ENCODE results near the gene CCNYL1.
"Not testable (repeated sequence)": the region's sequence is repeated elsewhere in the genome, so short reads cannot be mapped to it uniquely, and the experiment has no call there.

CCNYL1 gene

DNA sequence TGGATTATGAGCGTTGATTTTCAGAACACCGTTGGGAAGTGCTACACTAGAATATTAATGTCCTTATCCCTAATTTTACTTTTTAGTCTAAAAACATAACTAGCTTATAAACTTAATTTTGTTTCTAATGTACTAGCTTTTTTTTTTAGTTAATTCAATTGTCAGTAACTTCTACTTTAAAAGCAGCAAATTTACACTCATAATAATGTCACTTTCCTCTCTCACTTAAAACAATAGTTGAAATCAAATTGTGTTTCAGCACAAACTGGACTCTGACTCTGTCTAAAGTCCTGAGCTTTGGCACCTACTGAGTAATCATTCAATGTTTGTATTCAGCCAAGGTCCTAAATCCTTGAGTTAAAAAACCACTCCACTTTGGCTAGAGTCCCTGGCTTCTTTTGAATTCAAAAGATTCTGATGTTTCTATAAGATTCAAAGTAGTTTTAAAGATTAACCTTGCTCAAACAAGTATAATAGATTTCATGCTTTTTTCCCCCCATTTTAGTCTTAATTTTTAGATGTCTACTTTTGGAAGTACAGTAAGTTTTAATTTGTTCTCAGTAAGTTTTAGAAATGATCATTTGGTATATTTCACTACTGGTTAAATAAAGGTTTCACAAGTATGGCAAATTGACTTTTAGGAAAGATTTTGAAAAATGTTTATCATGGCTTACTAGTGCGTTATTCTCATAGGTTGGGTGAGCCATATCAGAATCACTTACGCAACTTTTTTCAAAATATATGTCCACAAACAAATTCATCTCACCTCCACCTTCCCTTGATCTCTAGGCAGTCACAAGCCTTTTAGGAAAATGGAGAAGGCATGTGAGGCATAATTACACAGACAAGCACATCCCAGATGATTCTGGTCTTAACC, 23.4 kb downstream of the CCNYL1 start:
- DNase-seq (ENCODE audit: low read depth in 2 of 2): no peak

DNA sequence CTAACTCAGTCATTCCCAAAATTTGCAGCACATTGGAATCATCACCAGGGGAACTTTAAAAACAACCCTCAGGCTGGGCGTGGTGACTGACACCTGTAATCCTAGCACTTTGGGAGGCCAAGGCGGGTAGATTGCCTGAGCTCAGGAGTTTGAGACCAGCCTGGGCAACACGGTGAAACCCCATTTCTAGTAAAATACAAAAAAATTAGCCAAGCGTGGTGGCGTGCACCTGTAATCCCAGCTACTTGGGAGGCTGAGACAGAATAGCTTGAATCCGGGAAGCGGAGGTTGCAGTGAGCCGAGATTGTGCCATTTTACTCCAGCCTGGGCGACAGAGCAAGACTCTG, 24.0 kb downstream of the CCNYL1 start:
- DNase-seq (ENCODE audit: low read depth in 2 of 2): not testable (repeated sequence)

DNA sequence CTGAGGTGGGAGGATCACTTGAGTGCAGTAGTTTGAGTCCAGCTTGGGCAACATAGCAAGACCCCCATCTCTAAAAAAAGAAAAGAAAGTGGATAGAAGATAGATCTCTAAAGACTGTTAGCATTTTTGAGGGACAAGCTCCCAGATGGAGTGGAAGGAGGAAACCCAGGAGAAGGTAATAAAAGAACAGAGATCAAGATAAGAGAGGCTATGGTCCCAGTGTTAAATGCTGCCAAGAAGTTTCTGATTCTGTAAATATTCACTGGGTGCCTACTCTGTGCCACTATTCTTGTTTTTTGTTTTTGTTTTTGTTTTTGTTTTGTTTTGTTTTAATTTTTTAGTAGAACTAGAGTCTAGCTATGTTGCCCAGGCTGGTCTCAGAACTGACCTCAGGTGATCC, 32.1 kb downstream of the CCNYL1 start:
- no peak for DNase-seq (ENCODE audit: low read depth in 2 of 2)

DNA sequence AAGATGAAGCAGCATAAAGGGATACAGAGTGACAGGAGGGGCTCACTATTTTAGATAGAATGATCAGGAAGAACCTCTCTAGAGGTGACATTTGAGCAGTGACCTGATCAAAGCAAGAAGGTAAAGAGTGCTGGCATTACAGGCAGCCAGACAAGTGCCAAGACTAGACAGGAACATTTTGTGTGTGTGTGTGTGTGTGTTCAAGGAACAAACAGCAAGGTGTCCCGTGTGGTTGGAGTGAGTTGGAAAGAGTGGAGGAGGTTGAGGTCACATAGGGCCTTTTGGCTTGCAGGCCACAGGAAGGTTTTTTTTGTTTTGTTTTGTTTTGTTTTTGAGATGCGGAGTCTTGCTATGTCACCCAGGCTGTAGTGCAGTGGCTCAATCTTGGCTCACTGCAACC, 32.6 kb downstream of the CCNYL1 start:
- DNase-seq (ENCODE audit: low read depth in 2 of 2): no peak

DNA sequence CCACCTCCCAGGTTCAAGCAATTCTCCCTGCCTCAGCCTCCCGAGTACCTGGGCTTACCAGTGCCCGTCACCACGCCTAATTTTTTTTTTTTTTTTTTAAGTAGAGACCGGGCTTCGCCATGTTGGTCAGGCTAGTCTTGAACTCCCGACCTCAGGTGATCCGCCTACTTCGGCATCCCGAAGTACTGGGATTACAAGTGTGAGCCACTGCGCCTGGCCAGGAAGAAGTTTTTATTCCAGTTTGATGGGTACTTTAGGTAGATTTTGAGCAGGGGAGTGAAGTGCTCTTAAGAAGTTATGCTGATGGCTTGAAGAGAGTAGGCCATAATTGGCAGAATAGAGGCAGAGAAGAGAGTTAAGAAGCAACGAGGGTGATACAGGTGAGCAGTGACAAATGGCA, 33.0 kb downstream of the CCNYL1 start:
- DNase-seq (ENCODE audit: low read depth in 2 of 2): no peak

DNA sequence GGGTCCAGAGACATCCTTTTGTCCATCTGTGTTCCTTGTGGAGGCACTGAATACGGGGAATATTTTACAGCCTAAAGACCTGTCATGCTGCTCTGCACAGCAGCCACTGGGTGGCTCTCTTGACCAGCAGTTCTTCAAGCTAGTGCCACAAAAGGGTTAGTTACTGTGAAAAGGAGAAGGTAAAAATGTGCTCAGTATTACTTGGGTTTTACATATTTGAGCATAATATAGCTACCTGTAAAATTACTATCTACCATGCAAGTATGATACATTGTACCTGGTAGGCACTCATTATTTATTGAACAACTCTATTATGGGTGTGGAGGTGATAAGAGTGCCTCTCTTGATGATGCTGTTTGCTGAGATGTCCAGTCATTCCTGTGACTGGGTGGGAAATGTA, 34.7 kb downstream of the CCNYL1 start:
- DNase-seq (ENCODE audit: low read depth in 2 of 2): no peak

DNA sequence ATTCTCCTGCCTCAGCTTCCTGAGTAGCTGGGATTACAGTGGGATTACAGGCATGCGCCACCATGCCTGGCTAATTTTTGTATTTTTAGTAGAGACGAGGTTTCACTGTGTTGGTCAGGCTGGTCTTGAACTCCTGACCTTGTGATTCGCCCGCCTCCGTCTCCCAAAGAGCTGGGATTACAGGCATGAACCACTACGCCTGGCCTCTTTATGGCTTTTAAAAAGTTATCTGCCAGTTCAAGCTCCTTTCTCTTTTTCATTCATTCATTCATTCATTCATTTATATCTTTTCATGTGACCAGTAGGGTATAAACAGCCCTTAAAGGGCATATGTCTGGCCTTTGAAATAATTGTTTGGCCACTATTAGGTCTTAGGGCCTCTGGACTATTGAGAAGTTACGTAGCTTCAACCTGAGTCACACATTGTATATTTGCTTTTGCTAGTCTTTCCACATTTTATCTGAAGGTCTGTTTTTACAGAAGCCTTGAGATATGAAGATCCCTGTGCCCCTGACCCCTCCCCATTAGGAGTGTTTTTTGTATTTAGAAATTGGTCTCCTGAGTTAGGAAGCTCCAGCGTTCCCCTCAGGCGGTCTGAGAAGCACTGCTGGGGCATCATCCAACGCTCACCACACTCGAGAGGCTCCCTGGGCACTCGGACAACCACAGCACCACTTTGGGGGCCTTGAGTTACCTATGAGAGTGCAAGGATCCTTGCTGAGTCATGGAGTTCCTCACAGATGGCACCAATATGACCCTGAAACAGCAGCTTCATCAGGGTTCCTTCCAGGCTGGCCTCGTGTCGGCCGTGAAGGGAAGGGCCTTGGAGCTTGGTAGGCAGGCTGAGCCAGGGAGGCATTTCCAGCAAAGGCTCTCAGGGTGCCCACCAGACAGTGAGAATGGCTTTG, 36.5 kb downstream of the CCNYL1 start:
- DNase-seq (ENCODE audit: low read depth in 2 of 2): no peak

DNA sequence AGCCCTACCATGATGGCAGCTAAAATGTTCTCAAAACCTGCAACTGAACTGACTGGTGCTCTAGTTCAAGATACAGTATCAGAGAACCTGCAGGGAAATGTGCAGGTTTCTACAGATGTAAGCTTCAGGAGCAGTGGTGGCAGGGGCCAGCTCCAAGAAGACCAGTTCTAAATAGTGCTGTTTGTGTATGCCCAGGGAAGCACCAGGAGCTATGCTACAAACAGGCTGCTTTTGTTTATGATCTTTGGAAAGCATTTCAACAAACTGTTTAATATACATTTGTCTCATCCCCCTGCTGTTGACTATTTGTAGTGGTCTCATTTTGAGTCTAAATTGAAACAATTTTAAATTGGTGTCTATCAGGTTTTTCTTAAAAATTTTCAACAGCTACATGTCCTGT, 37.6 kb downstream of the CCNYL1 start:
- no peak for DNase-seq (ENCODE audit: low read depth in 2 of 2)

DNA sequence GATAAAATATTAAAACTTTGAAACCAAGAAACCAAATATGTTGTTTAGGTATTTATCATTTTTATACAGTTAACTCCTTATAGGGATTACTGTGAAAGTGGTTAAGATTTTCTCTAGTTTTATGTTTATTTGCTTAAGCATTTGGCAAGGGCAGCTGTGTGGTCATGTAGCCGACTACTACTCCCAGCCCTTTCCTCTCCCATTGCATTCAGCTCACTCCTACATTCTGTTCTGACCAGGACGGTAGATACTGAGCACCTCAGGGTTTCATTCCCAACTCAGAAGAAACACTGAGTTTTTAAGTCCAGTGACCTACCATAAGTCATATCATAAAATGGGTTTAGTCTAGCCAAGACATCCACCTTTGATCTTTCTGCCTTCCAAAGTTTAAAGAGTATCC, 38.4 kb downstream of the CCNYL1 start:
- DNase-seq (ENCODE audit: low read depth in 2 of 2): no peak

DNA sequence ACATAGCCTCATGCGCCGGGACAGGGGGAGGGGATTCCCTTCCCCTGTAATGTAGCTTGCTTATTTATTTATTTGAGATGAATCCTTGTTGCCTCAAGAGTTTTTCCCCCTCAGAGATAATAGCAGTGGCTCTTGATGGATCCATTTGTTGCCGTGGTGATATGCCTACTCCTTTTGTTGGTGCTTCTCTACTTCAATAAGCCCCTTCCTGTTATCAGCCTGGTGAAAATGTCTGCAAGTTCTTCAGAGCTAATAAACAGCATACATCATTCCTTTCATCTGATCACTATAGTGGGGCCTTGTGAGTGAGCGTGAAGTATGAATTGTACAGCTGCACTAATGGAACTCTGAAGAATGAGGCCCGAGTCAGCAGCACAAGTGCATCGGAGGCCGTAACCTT, 38.9 kb downstream of the CCNYL1 start:
- DNase-seq (ENCODE audit: low read depth in 2 of 2): no peak

DNA sequence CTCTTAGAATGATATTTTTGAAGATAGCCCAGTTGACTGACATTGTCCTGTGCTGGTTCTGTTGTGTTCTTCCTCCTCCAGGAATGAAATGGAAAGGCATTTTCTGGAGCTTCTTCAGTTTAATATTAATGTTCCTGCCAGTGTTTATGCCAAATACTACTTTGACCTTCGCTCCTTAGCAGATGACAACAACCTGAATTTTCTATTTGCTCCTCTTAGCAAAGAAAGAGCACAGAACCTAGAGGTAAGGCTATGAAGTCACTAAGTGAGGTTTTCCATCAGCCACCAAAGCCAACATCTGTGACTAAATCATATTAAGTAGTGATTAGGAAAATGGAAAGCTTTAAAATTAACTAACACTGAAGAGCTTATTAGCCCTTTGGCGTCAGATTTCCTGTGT, 39.4 kb downstream of the CCNYL1 start:
- no peak for DNase-seq (ENCODE audit: low read depth in 2 of 2)

DNA sequence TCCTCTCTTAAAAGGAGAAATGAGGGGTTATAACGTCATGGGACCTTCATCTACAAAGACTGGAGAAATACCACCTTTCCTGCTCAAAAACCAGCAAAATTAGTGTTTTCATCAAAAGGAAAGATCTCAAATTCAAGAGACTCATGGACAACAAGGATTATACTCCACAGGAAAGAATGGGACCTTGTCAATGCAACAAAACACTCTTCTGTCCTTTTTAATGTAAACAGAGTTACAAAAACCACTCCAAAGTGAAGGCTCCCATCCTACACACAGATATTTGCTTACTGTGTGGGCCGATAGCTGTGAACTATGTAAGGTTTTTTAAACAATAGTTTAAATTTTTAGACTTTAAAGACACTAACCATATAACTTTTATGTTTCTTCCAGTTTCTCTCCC, 42.2 kb downstream of the CCNYL1 start:
- DNase-seq (ENCODE audit: low read depth in 2 of 2): not testable (repeated sequence)

DNA sequence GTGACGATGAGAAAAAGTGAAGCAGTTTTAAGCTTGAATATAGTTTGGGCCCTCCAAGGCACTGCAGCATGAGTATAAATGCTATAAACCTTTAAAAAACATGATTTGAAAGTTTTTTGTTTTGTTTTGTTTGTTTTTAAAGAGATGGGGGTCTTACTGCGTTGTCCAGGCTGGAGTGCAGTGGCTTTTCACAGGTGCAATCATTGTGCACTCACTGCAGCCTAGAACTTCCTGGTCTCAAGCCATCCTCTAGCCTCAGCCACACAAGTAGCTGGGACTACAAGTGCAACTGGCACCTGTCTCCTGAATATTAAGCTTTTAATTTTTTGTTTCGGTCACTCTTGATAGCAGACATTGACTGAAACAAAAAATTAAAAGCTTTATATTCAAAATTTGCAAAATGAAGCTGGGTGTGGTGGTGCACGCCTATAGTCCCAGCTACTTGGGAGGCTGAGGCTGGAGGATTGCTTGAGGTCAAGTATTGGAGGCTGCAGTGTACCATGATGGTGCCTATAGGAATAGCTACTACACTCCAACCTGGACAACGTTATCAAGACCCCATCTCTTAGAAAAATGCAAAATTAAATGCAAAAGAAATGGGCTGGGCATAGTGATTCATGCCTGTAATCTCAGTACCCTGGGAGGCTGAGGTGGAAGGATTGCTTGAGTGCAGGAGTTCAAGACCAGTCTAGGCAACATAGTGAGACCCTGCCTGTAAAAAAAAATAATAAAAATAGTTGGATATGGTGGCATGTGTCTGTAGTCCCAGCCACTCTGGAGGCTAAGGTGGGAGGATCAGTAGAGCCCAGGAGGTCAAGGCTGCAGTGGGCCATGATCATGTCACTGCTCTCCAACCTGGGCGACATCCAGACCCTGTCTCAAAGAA, 43.3 kb downstream of the CCNYL1 start:
- no peak for DNase-seq (ENCODE audit: low read depth in 2 of 2)

DNA sequence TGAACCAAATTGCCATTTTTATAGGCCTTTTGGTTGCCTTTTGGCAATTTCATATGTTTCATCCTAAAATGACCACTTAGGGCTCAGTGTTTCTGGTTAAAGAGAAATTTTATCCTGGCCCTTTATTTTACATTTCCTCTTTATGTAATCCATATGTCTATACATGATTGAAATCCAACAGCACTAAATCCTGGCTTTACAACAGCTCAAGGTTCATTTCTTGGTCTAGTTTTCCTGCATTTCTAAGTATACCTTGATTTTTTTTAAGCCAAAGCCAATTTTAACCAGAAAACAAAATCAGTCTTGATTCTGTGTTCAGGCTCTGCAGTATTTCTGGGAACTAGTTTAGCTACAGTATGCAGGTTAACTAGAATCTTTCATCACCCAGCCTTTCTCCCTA, 46.6 kb downstream of the CCNYL1 start:
- no peak for DNase-seq (ENCODE audit: low read depth in 2 of 2)

DNA sequence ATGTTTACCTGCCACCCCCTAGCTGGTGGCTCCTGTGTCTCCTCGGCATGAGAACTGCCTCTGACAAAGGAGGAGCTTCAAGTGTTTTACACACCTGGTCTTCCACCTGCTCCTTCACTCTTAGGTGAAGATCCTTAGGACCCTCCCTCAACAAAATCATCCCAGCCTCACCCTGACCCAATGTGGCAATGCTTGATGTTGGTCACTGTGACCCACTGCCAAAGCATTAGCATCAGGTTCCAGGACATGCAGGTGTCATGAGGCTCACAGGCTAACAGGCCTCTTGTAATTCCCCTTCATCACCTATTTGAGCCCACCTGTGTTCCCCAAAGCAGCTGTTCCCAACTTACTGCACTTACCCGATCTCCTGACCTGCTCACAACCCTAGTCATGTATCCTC, 48.5 kb downstream of the CCNYL1 start:
- no peak for DNase-seq (ENCODE audit: low read depth in 2 of 2)

DNA sequence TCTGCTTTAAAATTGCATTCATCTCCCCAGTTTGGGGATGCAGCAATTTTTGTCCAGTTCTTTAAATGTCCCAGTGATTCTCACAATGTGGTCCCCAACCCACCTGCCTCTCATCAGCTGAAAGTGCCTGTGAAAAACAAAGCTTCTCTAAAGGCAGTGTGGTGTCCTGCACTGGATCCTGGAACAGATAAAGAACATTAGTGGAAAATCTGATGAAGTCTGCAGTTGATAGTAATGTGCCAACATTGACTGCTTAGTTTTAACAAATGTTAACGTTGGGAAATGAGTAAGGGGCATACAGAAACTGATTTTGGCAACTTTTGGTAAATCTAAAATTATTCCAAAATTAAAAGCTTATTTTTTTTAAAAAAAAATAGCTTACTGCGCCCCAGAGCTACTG, 49.0 kb downstream of the CCNYL1 start:
- no peak for DNase-seq (ENCODE audit: low read depth in 2 of 2)

DNA sequence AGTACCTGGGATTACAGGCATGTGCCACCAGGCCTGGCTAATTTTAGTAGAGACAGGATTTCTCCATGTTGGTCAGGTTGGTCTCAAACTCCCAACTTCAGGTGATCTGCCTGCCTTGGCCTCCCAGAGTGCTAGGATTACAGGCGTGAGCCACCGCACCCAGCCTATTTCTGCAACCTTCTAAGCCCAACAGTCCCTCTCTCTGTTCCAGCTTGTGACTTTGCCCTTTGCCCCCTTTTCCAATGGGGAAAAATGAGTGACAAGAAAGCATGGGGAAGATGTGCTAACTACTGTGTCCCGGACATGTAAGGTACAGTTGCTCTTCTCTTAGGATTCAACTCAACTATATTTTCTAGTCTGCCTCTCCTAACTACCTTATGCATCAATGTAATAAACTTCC, 50.0 kb downstream of the CCNYL1 start:
- DNase-seq (ENCODE audit: low read depth in 2 of 2): not testable (repeated sequence)

DNA sequence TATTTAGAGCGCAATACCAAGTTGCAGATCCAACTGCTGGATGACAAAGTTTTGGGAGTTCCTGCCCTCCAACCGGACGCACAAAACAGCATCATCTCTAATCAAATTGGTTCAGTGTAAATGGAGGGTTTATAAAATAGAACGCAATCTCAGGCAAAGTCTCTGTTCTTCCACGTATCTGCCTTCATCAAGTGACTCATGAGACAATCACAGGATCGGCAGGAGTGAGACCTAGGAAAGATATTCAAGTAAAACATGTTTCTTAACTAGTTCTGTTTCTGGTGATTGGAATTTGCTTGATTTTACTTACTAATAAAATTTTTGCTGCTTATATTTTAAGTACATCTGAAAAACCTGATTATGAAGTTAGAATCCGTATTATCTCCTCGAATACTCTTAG, 50.7 kb downstream of the CCNYL1 start:
- no peak for DNase-seq (ENCODE audit: low read depth in 2 of 2)

DNA sequence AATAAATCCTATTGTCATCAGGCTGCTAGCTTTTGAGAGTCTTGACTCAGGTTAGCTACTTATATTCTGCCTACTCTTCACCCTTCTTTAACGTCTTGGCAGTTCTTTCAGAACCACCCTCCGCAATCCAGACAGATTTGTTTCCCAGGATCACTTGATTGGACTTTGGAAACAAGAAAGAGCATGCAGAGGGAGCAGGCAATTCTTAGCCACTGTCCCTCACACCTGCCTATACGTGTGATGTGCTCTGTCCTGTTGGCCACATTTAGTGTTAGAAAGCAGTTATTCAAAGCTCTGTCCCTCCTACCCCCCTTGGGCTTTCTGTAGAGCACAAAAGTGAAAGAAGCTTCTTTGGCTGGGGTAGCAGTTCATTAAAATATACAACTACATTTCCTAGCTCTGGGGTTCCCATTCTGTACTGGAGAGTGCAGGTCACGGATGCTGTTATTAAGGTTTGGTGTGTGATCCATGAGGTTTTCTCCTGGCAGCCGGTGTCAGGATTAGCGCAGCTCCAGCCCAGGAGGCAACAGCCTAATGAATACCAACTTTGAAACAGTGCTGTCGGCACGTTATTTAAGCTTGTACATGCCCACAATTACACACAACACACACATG, 52.0 kb downstream of the CCNYL1 start:
- DNase-seq (ENCODE audit: low read depth in 2 of 2): no peak

DNA sequence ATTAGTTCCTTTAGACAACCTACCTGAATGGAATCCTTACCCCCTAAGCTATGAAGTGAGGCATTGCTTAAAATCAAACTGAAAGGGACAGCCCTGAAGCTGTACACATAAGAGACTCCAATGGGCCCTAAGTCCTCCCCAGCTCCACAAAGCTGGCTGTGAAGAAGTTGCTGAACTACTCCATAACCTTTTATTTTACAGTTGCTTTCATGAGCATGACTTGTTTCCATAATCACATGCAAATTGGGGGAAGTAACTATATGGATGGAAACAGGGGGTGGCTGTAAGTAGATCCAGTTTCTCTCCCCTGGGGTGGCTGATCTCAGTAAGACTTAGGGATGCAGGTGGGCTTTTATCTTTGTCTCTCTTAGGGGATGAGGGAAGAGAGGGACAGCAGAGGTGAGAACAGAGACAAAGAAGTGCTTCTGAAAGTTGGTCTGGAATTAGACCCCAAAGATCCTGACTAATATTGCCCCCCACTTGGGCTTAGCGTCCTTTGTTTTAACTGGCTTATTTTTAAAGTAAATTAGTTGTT, 52.7 kb downstream of the CCNYL1 start:
- no peak for DNase-seq (ENCODE audit: low read depth in 2 of 2)

DNA sequence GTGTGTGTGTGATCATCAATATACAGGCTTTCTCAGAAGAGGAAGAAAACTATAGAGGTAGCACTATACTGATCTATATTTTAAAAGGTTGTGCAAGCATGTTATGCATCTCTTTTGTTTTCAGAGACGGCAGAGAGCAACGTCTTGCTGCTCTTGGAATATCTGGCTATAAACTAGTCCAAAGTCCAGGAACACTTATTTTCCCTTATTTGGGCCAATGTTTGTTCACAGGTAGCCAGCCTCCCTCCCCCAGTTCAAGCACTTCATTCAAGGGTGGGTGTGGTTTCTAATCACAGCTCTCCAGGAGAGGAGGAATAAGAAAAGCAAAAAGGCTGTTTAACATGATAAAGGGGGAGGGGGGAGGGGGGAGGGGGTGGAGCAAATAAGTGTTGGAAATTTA, 54.1 kb downstream of the CCNYL1 start:
- no peak for DNase-seq (ENCODE audit: low read depth in 2 of 2)

All from stimulated activated CD8-positive, alpha-beta memory T cell treated with anti-CD3 and anti-CD28 coated beads, Interleukin-7, amount 100 ng/mL, for 4 hours (primary cell).